DMS153 treated with DMSO at 0.1 percent for 48 hours (cell line): ENCODE results near the gene PRSS22.

Experiments used
- DNase-seq: peaks from one replicate; lab custom pipeline; 2025; ENCODE audit not compliant: unreplicated experiment; lab: John Stamatoyannopoulos, UW

The PRSS22 gene

GRCh38 chr16:2829501-2830354 is 28.2 kb downstream of the PRSS22 start, which contains the start of gene ZG16B:
Gene ZG16B (plus strand): TSS chr16:2830303. CDS start chr16:2830442, 139 bp downstream.
- no peak for DNase-seq

GRCh38 chr16:2828876-2829430 is 29.0 kb downstream of the PRSS22 start:
- DNase-seq: no peak

- DNase-seq: no peak
Measured at GRCh38 chr16:2828521-2828840, 29.5 kb downstream of the PRSS22 start.

- no peak for DNase-seq
Measured at GRCh38 chr16:2827831-2828520, 30.0 kb downstream of the PRSS22 start.

- DNase-seq: no peak
Measured at GRCh38 chr16:2827374-2827791, 30.6 kb downstream of the PRSS22 start.

- no peak for DNase-seq
Measured at GRCh38 chr16:2826591-2827373, 31.2 kb downstream of the PRSS22 start.

GRCh38 chr16:2825906-2826305 is 32.1 kb downstream of the PRSS22 start:
- DNase-seq: no peak

GRCh38 chr16:2825049-2825742 is 32.8 kb downstream of the PRSS22 start:
- DNase-seq: no peak

- DNase-seq: no peak
Measured at GRCh38 chr16:2824626-2825025, 33.3 kb downstream of the PRSS22 start.

- no peak for DNase-seq
Measured at GRCh38 chr16:2822496-2822895, 35.5 kb downstream of the PRSS22 start.

- DNase-seq: no peak
Measured at GRCh38 chr16:2822158-2822495, 35.8 kb downstream of the PRSS22 start.

- DNase-seq: no peak
Measured at GRCh38 chr16:2821487-2822157, 36.3 kb downstream of the PRSS22 start.

- DNase-seq: no peak
Measured at GRCh38 chr16:2820836-2821486, 37.0 kb downstream of the PRSS22 start.

- no peak for DNase-seq
Measured at GRCh38 chr16:2819939-2820835, 37.8 kb downstream of the PRSS22 start.

- DNase-seq: no peak
Measured at GRCh38 chr16:2819179-2819938, 38.6 kb downstream of the PRSS22 start.

GRCh38 chr16:2818272-2818876 is 39.6 kb downstream of the PRSS22 start:
- DNase-seq: no peak
